BJ (cell line): ENCODE measurements around the gene SMIM38. TPM values are rescaled to one million over a fixed set of nuclear protein-coding genes. Genes with fewer than 3 reads are reported as not detected.

ENCODE experiments used
- CTCF ChIA-PET: fragments of 350-600 bp; formaldehyde crosslinking; extraction: SDS; loops from one replicate; lab custom pipeline; 2021; ENCODE audit warnings: antibody characterized with exemption, inconsistent platforms; lab: Yijun Ruan, JAX
- POLR2A ChIA-PET: fragments of 300-600 bp; sonication (Branson Sonifier 250); formaldehyde crosslinking; extraction: SDS; loops from one replicate; lab custom pipeline; 2021; ENCODE audit warnings: antibody characterized with exemption; lab: Charles Lee
- DNase-seq: peaks from one replicate; pipeline ENCODE4 v3.0.0-alpha.2; 2011; ENCODE audit warnings: low read depth
- H3K27me3 ChIP-seq: 2 replicates; pipeline ENCODE4 v1.6.0; 2011; ENCODE audit warnings: low read length; ENCODE audit not compliant: control insufficient read depth, insufficient read depth
- H3K36me3 ChIP-seq: 2 replicates; pipeline ENCODE4 v1.5.1; 2011; ENCODE audit warnings: low read length; ENCODE audit not compliant: control insufficient read depth, insufficient read depth
- H3K4me3 ChIP-seq: 2 replicates; pipeline ENCODE4 v1.5.1; 2011; ENCODE audit warnings: low read depth, mild to moderate bottlenecking, control low read depth, low read length
- CTCF ChIP-seq: IDR thresholded peaks from 2 replicates; pipeline ENCODE4 v1.5.1; 2011; ENCODE audit warnings: low read depth, mild to moderate bottlenecking, control low read depth, inconsistent platforms, low read length, moderate library complexity; ENCODE audit not compliant: insufficient read depth
- polyA plus RNA-seq: library from polyadenylated mRNA; depleted of rRNA; stranded (reverse); fragments of >200 nt; gene quantifications from 2 replicates; pipeline ENCODE4 v1.2.3, GENCODE V29; 2011

SMIM38 gene
- polyA plus RNA-seq, 1 experiment: 0.09 TPM

GRCh38 chr11:69116671-69117070 is 39.1 kb upstream of the SMIM38 start:
- TF ChIP-seq CTCF: no peak
- POLR2A ChIA-PET: no interaction called here
- H3K27me3 ChIP-seq: 0 out of 2 replicates have a peak, but pooled peaks cover 4% of the 10 kb centered on the region
- no peak for DNase-seq
- CTCF ChIA-PET: interaction anchor here (1.6 to 2.0 kb wide), 2 partner anchors 16 to 554 kb away, joined by 5 to 6 read pairs; no protein-coding TSS in a partner anchor
- no peaks in the 10 kb centered on the region for H3K36me3 ChIP-seq
- H3K4me3 ChIP-seq: no peak overlapping the region

DNA sequence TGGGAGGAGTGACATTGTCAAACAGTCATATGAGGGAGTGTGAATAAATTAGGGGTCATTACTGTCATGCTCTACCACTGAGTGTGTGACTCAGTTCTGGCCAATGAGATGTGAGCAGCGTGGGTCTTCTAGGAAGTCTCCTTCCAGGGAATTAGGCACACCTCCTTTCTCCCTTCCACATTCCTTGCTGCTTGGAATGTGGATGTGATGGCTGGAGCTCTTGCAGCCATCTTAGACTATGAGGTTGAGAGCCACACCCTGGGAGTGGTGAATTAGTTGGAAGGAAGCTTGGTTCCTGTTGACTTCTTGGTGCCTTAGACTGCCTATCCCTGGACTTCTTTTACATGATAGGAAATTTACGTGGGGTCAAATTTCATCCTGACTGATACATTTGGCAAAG is 36.5 kb upstream of the SMIM38 start:
- H3K36me3 ChIP-seq: no peaks in the 10 kb centered on the region
- no peak overlapping the region for H3K4me3 ChIP-seq
- DNase-seq: no peak
- H3K27me3 ChIP-seq: 0 out of 2 replicates have a peak, but pooled peaks cover 3% of the 10 kb centered on the region
- no peak for TF ChIP-seq CTCF
- CTCF ChIA-PET: interaction anchor here (0.9 to 1.5 kb wide), 2 partner anchors 13 to 525 kb away, joined by 3 read pairs; no protein-coding TSS in a partner anchor
- POLR2A ChIA-PET: no interaction called here

DNA sequence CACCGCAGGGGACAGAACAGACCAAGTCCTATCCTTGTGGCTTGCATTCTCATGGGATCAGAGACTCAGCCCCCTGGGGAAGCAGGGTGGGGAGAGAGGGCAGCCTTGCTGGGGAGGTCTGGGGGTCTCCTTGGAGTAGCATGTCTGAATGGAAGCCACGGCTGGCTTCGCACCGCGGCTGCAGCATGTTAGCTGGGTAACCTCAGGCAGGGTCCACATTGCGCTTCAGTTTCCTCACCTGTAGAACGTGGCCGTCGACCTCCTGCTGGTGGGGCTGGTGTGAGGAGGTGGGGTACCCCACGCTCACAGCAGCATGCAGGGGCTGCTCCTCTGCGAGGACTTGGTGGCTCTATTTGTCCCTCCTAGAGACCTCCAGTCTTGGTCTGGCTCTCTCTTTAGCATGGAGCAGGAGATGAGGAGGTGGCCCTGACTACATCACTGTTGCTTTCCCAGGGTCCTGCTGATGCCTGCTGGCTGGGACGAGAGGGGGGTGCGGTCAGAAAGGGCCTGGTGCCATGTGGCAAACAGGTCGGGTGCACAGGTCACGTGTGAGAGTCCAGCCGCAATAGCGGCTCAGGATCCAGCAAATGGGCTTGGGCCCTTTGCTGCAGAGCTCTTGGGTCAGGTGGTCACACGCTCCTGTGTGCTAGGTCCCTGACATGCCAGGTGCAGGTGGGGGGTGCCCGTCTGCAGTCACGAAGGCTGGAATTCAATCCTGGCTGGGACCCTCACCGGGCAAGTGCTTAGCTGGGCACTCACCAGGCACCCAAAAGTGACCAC is 35.4 kb upstream of the SMIM38 start:
- DNase-seq: no peak
- Histone ChIP-seq H3K4me3 (no peak overlapping the region), H3K27me3 (0 out of 2 replicates have a peak, but pooled peaks cover 1% of the 10 kb centered on the region), H3K36me3 (no peaks in the 10 kb centered on the region)
- TF ChIP-seq CTCF: no peak
- POLR2A ChIA-PET: no interaction called here
- CTCF ChIA-PET: interaction anchor here (1.2 to 1.8 kb wide), 2 partner anchors 8 to 18 kb away, joined by 4 to 5 read pairs; no protein-coding TSS in a partner anchor

- Histone ChIP-seq H3K27me3 (no peaks in the 10 kb centered on the region), H3K4me3 (no peak overlapping the region), H3K36me3 (no peaks in the 10 kb centered on the region)
- no peak for DNase-seq
- ChIA-PET CTCF (interaction anchor here (0.8 to 1.8 kb wide), 3 partner anchors 9 to 522 kb away, joined by 4 to 5 read pairs (median 4); no protein-coding TSS in a partner anchor), POLR2A (no interaction called here)
- no peak for TF ChIP-seq CTCF
These were observed 34.7 kb upstream of the SMIM38 start for GRCh38 chr11:69121021-69121420.

GRCh38 chr11:69121621-69122325 is 34.0 kb upstream of the SMIM38 start:
- no peaks in the 10 kb centered on the region for H3K27me3 ChIP-seq
- CTCF ChIA-PET: interaction anchor here (0.8 to 1.8 kb wide), 4 partner anchors 10 to 521 kb away, joined by 3 to 5 read pairs (median 4); no protein-coding TSS in a partner anchor
- POLR2A ChIA-PET: no interaction called here
- no peaks in the 10 kb centered on the region for H3K36me3 ChIP-seq
- no peak for DNase-seq
- no peak overlapping the region for H3K4me3 ChIP-seq
- no peak for TF ChIP-seq CTCF
